ENCODE results near the gene MTHFR.
A peak's percentile ranks its signal among the peaks of the same experiment; 100 is the strongest.

The MTHFR gene

GRCh38 chr1:11787804-11788436, 17.8 kb downstream of the MTHFR start:
- Histone ChIP-seq H3K27me3 (ENCODE audit: insufficient read depth, low read depth, severe bottlenecking) (no peaks in the 10 kb centered on the region), H3K36me3 (peaks cover 13% of the 10 kb centered on the region), H3K27ac (no peak overlapping the region), H3K4me3 (ENCODE audit: low read depth, low read length) (no peak overlapping the region), H3K9me3 (ENCODE audit: severe bottlenecking) (no peaks in the 10 kb centered on the region)
- no peak for DNase-seq
- TF ChIP-seq CTCF (IDR thresholded peaks at IDR 0.05; ENCODE audit: low read depth, low read length), result no peak

- DNase-seq, result no peak
- H3K9me3 ChIP-seq (ENCODE audit: severe bottlenecking), result no peaks in the 10 kb centered on the region
- H3K27me3 ChIP-seq (ENCODE audit: insufficient read depth, low read depth, severe bottlenecking), result no peaks in the 10 kb centered on the region
- no peak overlapping the region for H3K4me3 ChIP-seq (ENCODE audit: low read depth, low read length)
- H3K27ac ChIP-seq, result no peak overlapping the region
- peaks cover 9% of the 10 kb centered on the region for H3K36me3 ChIP-seq
- TF ChIP-seq CTCF (IDR thresholded peaks at IDR 0.05; ENCODE audit: low read depth, low read length), result no peak
These were observed 18.4 kb downstream of the MTHFR start for GRCh38 chr1:11787251-11787803.

- Histone ChIP-seq H3K4me3 (ENCODE audit: low read depth, low read length) (no peak overlapping the region), H3K36me3 (peaks cover 8% of the 10 kb centered on the region), H3K9me3 (ENCODE audit: severe bottlenecking) (no peaks in the 10 kb centered on the region), H3K27ac (no peak overlapping the region), H3K27me3 (ENCODE audit: insufficient read depth, low read depth, severe bottlenecking) (no peaks in the 10 kb centered on the region)
- TF ChIP-seq CTCF (IDR thresholded peaks at IDR 0.05; ENCODE audit: low read depth, low read length), result no peak
- DNase-seq, result no peak
These were observed 19.6 kb downstream of the MTHFR start for GRCh38 chr1:11786168-11786567.

DNA sequence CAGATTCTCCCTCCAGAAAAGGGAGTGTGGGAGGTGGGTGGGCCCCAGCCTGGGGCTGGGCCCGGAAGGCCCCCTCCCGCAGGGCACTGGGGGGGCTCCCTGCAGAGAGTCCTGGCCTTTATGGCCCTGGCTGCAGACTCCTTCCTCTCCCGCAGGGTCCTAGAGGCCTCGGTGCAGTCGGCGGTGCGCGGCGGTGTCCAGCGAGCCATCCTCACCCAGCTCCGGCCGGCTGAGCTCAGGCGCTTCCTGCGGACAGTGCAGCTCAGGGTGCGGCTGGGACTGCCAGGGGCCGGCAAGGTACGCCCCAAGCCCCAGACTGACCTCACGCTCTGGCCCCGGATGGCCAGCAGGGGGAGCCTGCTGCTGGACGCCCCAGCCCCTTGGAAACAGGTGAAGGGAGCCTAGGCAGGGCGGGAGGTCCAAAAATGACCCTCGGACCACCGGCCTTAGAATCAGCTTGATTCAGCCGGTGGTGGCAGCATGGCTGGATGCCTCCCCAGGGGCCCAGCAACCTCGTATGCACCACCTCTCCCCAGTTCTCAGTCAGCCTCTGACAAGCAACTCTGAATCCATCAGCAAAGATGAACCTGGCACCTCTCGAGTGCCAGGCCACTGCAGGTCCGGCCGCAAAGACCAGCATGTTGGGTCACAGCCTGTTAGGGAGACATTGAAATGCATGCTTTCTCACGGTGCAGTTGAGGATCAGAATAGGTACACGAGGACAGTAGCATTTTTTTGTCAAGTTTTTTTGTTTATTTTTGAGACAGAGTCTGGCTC, 20.6 kb downstream of the MTHFR start:
- no peak overlapping the region for H3K27ac ChIP-seq
- no peaks in the 10 kb centered on the region; the same call in 1 of the 2 replicates for H3K36me3 ChIP-seq
- H3K27me3 ChIP-seq (ENCODE audit: insufficient read depth, low read depth, severe bottlenecking), result no peaks in the 10 kb centered on the region
- no peaks in the 10 kb centered on the region for H3K9me3 ChIP-seq (ENCODE audit: severe bottlenecking)
- DNase-seq, result peak; percentile 80
- peak; percentile 95 for TF ChIP-seq CTCF (IDR thresholded peaks at IDR 0.05; ENCODE audit: low read depth, low read length)
- no peak overlapping the region for H3K4me3 ChIP-seq (ENCODE audit: low read depth, low read length)

DNA sequence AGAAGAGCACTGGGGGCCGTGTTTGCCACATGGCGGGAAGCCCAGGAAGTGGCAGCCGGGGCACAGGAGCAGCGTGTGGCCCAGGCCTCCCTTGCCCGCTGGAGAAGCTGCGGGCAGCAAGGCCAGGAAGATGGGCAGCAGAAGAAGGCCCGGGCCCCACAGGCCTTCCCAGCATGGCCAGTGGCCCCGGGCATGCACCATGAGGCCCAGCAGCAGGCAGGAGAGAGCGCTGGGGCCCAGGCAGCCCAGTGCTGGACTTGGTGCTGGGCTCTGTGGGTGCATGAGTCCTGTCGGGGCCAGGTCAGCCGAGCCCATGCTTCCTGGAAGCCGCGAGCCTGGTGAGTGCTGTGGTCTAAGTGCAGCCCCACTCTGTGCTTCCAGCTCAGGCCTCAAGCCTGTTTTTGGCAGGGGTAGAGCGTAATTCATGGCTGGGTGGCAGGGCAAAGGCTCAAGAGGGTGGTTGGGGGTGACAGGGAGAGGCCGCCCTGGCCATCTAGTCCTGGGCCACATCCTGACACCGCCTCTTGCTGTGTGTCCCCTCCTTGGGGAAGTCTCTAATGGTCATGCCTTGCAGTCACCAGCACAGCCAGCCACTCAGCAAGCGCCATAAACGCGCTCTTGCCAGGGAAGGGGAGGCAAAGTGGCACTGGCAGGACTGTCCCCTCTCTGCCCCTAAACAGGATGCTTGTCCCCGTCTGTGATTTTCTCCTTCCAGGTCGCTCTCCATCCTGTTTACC, 21.3 kb downstream of the MTHFR start:
- no peak overlapping the region for H3K4me3 ChIP-seq (ENCODE audit: low read depth, low read length)
- H3K9me3 ChIP-seq (ENCODE audit: severe bottlenecking), result no peaks in the 10 kb centered on the region
- H3K27ac ChIP-seq, result no peak overlapping the region

More for the DNA sequence above, 21.3 kb downstream of the MTHFR start:
- Histone ChIP-seq H3K27me3 (ENCODE audit: insufficient read depth, low read depth, severe bottlenecking) (no peaks in the 10 kb centered on the region), H3K36me3 (no peaks in the 10 kb centered on the region)
- DNase-seq, result no peak
- no peak for TF ChIP-seq CTCF (IDR thresholded peaks at IDR 0.05; ENCODE audit: low read depth, low read length)

Measured in WERI-Rb-1 (cell line).